ENCODE measurements around the gene TRMT11.

GRCh38 chr6:126067073-126067472 is 80.7 kb downstream of the TRMT11 start:
- TF ChIP-seq CTCF (IDR thresholded peaks at IDR 0.05) (no peak), SIN3A (IDR thresholded peaks at IDR 0.05; ENCODE audit: borderline replicate concordance, low read depth, low read length) (no peak), RFX5 (IDR thresholded peaks at IDR 0.05; ENCODE audit: low read length) (no peak), FOXM1 (IDR thresholded peaks at IDR 0.05; ENCODE audit: low read depth) (no peak), RAD21 (IDR thresholded peaks at IDR 0.05; ENCODE audit: low read length) (no peak), RCOR1 (IDR thresholded peaks at IDR 0.05; ENCODE audit: low read length) (no peak), MEF2A (IDR thresholded peaks at IDR 0.05; ENCODE audit: borderline replicate concordance, low read depth) (no peak), JUND (IDR thresholded peaks at IDR 0.05) (no peak)
